ENCODE measurements around the gene WBP2.
"Not testable (repeated sequence)": the region's sequence is repeated elsewhere in the genome, so short reads cannot be mapped to it uniquely, and the experiment has no call there.

WBP2 gene

GRCh38 chr17:75813081-75814020 is 41.8 kb downstream of the WBP2 start:
- DNase-seq (ENCODE audit: low spot score), result no peak

GRCh38 chr17:75812096-75813013 is 42.8 kb downstream of the WBP2 start:
- no peak for DNase-seq (ENCODE audit: low spot score)

GRCh38 chr17:75811174-75811573 is 44.0 kb downstream of the WBP2 start:
- DNase-seq (ENCODE audit: low spot score), result no peak

- DNase-seq (ENCODE audit: low spot score), result not testable (repeated sequence)
Observed at GRCh38 chr17:75810756-75811155, 44.4 kb downstream of the WBP2 start.

- no peak for DNase-seq (ENCODE audit: low spot score)
Observed at GRCh38 chr17:75810216-75810615, 44.9 kb downstream of the WBP2 start.

- no peak for DNase-seq (ENCODE audit: low spot score)
Observed at GRCh38 chr17:75809631-75810111, 45.5 kb downstream of the WBP2 start.

GRCh38 chr17:75808905-75809621 is 46.1 kb downstream of the WBP2 start:
- DNase-seq (ENCODE audit: low spot score), result no peak

GRCh38 chr17:75808549-75808904 is 46.6 kb downstream of the WBP2 start:
- no peak for DNase-seq (ENCODE audit: low spot score)

- DNase-seq (ENCODE audit: low spot score), result no peak
Observed at GRCh38 chr17:75807861-75808260, 47.3 kb downstream of the WBP2 start.

GRCh38 chr17:75806822-75807500 is 48.2 kb downstream of the WBP2 start:
- no peak for DNase-seq (ENCODE audit: low spot score)

GRCh38 chr17:75803883-75804282 is 51.3 kb downstream of the WBP2 start:
- DNase-seq (ENCODE audit: low spot score), result no peak

GRCh38 chr17:75799402-75799801 is 55.7 kb downstream of the WBP2 start:
- no peak for DNase-seq (ENCODE audit: low spot score)

- no peak for DNase-seq (ENCODE audit: low spot score)
Observed at GRCh38 chr17:75795820-75796607, 59.1 kb downstream of the WBP2 start.
